Body of pancreas (tissue), 4 donors: Measurements from ENCODE around the gene COL23A1. TPM values are rescaled to one million over a fixed set of nuclear protein-coding genes. Genes with fewer than 3 reads are reported as not detected.

Experiments
- ATAC-seq: fragments of 150-250 bp; one replicate; pipeline ENCODE4 v1.9.1; 2016
- DNase-seq, 4 donors: peaks; one replicate each; pipeline ENCODE4 v3.0.0-alpha.2; 2019
- H3K27ac ChIP-seq, 4 donors: fragments of 200-600 bp; sonication (generic); 1 replicate in 3 of 4; 2 replicates in 1 of 4; pipeline versions ENCODE4 v1.5.1 to v1.6.1; 2016 to 2019; ENCODE audit warnings: mild to moderate bottlenecking in 1 of 4, mixed read lengths in 1 of 4, moderate library complexity in 1 of 4
- H3K27me3 ChIP-seq, 2 donors: fragments of 200-600 bp; sonication (generic); one replicate each; pipeline ENCODE4 v1.6.0; 2016; ENCODE audit warnings: mild to moderate bottlenecking in 1 of 2
- H3K36me3 ChIP-seq, 2 donors: fragments of 200-600 bp; sonication (generic); replicated peaks in 1 of 2; 2 replicates each; pipeline ENCODE4 v1.5.1; 2016; ENCODE audit warnings: low read depth in 2 of 2; ENCODE audit not compliant: insufficient read depth in 1 of 2
- H3K4me1 ChIP-seq: fragments of 200-600 bp; sonication (generic); one replicate; pipeline ENCODE4 v1.6.0; 2016
- H3K4me3 ChIP-seq, 2 donors: fragments of 200-600 bp; sonication (generic); 1 replicate in 1 of 2; 2 replicates in 1 of 2; pipeline ENCODE4 v1.5.1; 2016 to 2019
- H3K9me3 ChIP-seq, 3 donors: fragments of 200-600 bp; sonication (generic); 1 replicate in 2 of 3; 2 replicates in 1 of 3; pipeline ENCODE4 v1.5.1; 2016
- CTCF ChIP-seq, 7 experiments: fragments of 450-650 bp in 4 of 7; fragments of 200-600 bp in 3 of 7; sonication (generic) in 3 of 7; IDR thresholded peaks; one replicate each; pipeline ENCODE4 v1.5.1; 2016 to 2019; ENCODE audit warnings: antibody characterized with exemption in 7 of 7
- POLR2A ChIP-seq, 3 donors: fragments of 450-650 bp; IDR thresholded peaks; one replicate each; pipeline ENCODE4 v1.6.1; 2016; ENCODE audit warnings: antibody characterized with exemption in 3 of 3, mild to moderate bottlenecking in 2 of 3
- WGBS, 2 donors: methylation state at CpG; one replicate each; pipeline ENCODE4 v1.1.5; 2017; 5-methylcytosine and 5-hydroxymethylcytosine counted together
- intact Hi-C: fragments of 100-400 bp; cut with DNase I; formaldehyde crosslinking; loops from one replicate; pipeline ENCODE4 v1.15.1; 2023
- total RNA-seq, 2 donors: library from RNA; depleted of rRNA; stranded (reverse); fragments of >200 nt; gene quantifications; one replicate each; pipeline ENCODE4 v1.1.0, GENCODE V29; 2016

Gene COL23A1
- total RNA-seq, 2 donors from 2014 or later = not detected

GRCh38 chr5:178282391-178282790, 307.8 kb downstream of the COL23A1 start:
- H3K27ac ChIP-seq = no peak overlapping the region
- DNase-seq = no peak
- H3K27me3 ChIP-seq = no peaks in the 10 kb centered on the region
- no peak overlapping the region for H3K4me3 ChIP-seq
- intact Hi-C loops = loop anchor here (5.0 to 10.0 kb wide), 2 partner anchors 270 to 552 kb away; no protein-coding TSS in a partner anchor
- peaks cover 4% of the 10 kb centered on the region for H3K4me1 ChIP-seq
- no peak for ATAC-seq
- no peak for TF ChIP-seq CTCF (IDR thresholded peaks at IDR 0.05)
- no peak for TF ChIP-seq POLR2A (IDR thresholded peaks at IDR 0.05)
- no peaks in the 10 kb centered on the region for H3K36me3 ChIP-seq
- WGBS, 2 donors = 73 to 78% methylated on average over 4 of the region's 4 CpGs
- H3K9me3 ChIP-seq = peaks cover 0 to 5% (median 0%) of the 10 kb centered on the region in 3 donors

- Histone ChIP-seq H3K4me1 (peaks cover 4% of the 10 kb centered on the region), H3K36me3 (no peaks in the 10 kb centered on the region), H3K27ac (no peak overlapping the region), H3K9me3 (peaks cover 0 to 5% (median 0%) of the 10 kb centered on the region in 3 donors), H3K4me3 (no peak overlapping the region), H3K27me3 (no peaks in the 10 kb centered on the region)
- ATAC-seq (no peak), DNase-seq (no peak)
- 66 to 75% methylated on average over 11 to 13 of the region's 19 CpGs for WGBS, 2 donors
- intact Hi-C loops = loop anchor here (5.0 to 10.0 kb wide), 2 partner anchors 271 to 553 kb away; no protein-coding TSS in a partner anchor
- no peak for TF ChIP-seq POLR2A (IDR thresholded peaks at IDR 0.05)
- TF ChIP-seq CTCF (IDR thresholded peaks at IDR 0.05) = no peak
Observed at GRCh38 chr5:178281331-178281730, 308.9 kb downstream of the COL23A1 start.

- DNase-seq = no peak
- Histone ChIP-seq H3K36me3 (no peaks in the 10 kb centered on the region), H3K4me1 (peaks cover 4% of the 10 kb centered on the region), H3K27me3 (no peaks in the 10 kb centered on the region), H3K4me3 (no peak overlapping the region), H3K27ac (no peak overlapping the region), H3K9me3 (peaks cover 0 to 9% (median 0%) of the 10 kb centered on the region in 3 donors)
- intact Hi-C loops = loop anchor here (5.0 to 10.0 kb wide), 2 partner anchors 272 to 554 kb away; no protein-coding TSS in a partner anchor
- WGBS, 2 donors = 81 to 83% methylated on average over 9 of the region's 9 CpGs
- TF ChIP-seq CTCF (IDR thresholded peaks at IDR 0.05) (no peak), POLR2A (IDR thresholded peaks at IDR 0.05) (no peak)
- no peak for ATAC-seq
Observed at GRCh38 chr5:178280631-178281030, 309.6 kb downstream of the COL23A1 start.

- peak; percentile 86 for ATAC-seq
- TF ChIP-seq POLR2A (IDR thresholded peaks at IDR 0.05) (no peak), CTCF (IDR thresholded peaks at IDR 0.05) (peak; percentile 85 to 95 (median 90))
- Histone ChIP-seq H3K27ac (no peak overlapping the region), H3K36me3 (no peaks in the 10 kb centered on the region), H3K27me3 (no peaks in the 10 kb centered on the region), H3K9me3 (peaks cover 0 to 12% (median 0%) of the 10 kb centered on the region in 3 donors), H3K4me3 (no peak overlapping the region), H3K4me1 (peaks cover 4% of the 10 kb centered on the region)
- DNase-seq = peak; percentile 87 to 91 (median 89)
- intact Hi-C loops = loop anchor here (5.0 to 10.0 kb wide), 2 partner anchors 272 to 555 kb away; no protein-coding TSS in a partner anchor
- 15 to 30% methylated on average over 6 to 33 of the region's 33 CpGs for WGBS, 2 donors
Observed at GRCh38 chr5:178279723-178280438, 310.3 kb downstream of the COL23A1 start.
